LNCaP clone FGC (cell line): ENCODE results near the gene SPATA31C1.

Experiments used
- DNase-seq: peaks from one replicate; pipeline ENCODE4 v3.0.0-alpha.2; 2011; ENCODE audit warnings: low read depth
- H3K4me3 ChIP-seq: 2 replicates; pipeline ENCODE4 v1.5.1; 2011; ENCODE audit warnings: mild to moderate bottlenecking, low read depth, low read length, control low read depth
- TF ChIP-seq, protein P1 (sequence below): IDR thresholded peaks from 2 replicates; pipeline ENCODE4 v1.5.1; 2012; ENCODE audit warnings: mild to moderate bottlenecking; ENCODE audit not compliant: control insufficient read depth, insufficient read depth; ENCODE audit errors: extremely low read depth

SPATA31C1 gene

GRCh38 chr9:87963770-87964169 lies 46.0 kb downstream of the SPATA31C1 start:
- DNase-seq: no peak
- TF ChIP-seq, protein P1, sequence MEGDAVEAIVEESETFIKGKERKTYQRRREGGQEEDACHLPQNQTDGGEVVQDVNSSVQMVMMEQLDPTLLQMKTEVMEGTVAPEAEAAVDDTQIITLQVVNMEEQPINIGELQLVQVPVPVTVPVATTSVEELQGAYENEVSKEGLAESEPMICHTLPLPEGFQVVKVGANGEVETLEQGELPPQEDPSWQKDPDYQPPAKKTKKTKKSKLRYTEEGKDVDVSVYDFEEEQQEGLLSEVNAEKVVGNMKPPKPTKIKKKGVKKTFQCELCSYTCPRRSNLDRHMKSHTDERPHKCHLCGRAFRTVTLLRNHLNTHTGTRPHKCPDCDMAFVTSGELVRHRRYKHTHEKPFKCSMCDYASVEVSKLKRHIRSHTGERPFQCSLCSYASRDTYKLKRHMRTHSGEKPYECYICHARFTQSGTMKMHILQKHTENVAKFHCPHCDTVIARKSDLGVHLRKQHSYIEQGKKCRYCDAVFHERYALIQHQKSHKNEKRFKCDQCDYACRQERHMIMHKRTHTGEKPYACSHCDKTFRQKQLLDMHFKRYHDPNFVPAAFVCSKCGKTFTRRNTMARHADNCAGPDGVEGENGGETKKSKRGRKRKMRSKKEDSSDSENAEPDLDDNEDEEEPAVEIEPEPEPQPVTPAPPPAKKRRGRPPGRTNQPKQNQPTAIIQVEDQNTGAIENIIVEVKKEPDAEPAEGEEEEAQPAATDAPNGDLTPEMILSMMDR: no peak
- H3K4me3 ChIP-seq: no peak overlapping the region

DNA sequence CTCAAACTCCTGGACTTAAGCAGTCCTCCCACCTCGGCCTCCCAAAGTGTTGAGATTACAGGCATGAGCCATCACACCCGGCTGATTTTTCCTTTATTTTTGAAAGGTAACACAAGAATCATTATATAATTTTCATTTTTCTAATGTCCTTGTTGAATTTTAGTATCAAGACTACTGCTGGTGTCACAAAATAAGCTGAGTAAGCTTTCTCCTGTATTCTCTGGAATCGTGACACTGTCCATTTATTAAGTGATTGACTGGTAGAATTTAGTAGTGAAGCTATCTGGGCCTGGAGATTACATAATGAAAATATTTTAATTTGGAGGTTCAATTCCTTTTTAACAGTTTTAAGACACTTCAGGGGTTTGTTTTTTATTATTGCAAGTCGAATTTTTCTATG lies 47.1 kb downstream of the SPATA31C1 start:
- DNase-seq: no peak
- H3K4me3 ChIP-seq: no peak overlapping the region
- TF ChIP-seq, protein P1: no peak

- no peak overlapping the region for H3K4me3 ChIP-seq
- DNase-seq: no peak
- TF ChIP-seq, protein P1: no peak
These were observed 50.4 kb downstream of the SPATA31C1 start for GRCh38 chr9:87968155-87968554.

- TF ChIP-seq, protein P1: no peak
- H3K4me3 ChIP-seq: no peak overlapping the region
- DNase-seq: no peak
These were observed 52.8 kb downstream of the SPATA31C1 start for GRCh38 chr9:87970602-87971001.

DNA sequence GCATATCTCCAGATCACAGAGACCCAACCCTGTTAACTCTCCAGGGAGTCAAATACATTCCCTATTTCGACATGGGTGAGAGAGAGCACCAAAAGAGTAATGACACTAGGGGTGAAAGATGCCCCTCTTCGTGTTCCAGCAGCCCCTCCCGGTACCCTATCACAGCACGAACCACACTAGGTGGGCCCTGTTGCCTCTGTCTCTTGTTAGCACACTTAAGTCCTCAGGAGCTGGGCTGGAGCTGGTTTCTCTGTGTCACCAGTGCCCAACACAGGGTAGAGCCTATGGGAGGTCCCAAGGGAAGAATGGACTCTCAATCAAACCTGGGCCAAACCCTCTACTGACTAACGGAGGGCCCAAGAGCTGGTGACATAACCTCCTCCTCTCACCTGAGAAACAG lies 55.4 kb downstream of the SPATA31C1 start:
- TF ChIP-seq, protein P1: no peak

More for the DNA sequence above, 55.4 kb downstream of the SPATA31C1 start:
- peak overlapping the region; percentile 83 for H3K4me3 ChIP-seq
- DNase-seq: no peak
